Measurements from ENCODE around the gene PRKG1. TPM values are rescaled to one million over a fixed set of nuclear protein-coding genes. Genes with fewer than 3 reads are reported as not detected.

The PRKG1 gene
- total and polyA plus RNA-seq, 2 of the 4 experiments (the other 2 are of a cell fraction): 3.5 to 18.3 TPM

DNA sequence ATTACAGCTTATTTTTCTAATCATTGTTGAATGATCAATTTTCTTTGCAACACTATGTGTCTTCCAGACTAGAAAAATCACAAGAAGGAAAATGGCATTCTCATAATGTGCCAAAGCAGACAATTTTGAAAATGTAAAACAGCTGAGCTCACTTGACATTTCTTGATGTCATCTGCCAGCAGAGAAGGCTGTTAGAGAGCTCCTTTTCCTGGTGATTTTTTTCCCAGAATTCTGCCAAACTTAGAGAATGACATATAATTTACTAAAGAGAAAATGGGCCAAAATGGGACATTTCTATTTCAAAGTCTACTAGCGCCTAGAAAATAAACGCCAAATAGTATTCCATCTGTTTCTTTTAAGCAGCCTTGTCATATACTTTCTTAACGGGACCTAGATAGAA lies 714.0 kb downstream of the PRKG1 start:
- CTCF ChIA-PET: no interaction called here
- H3K27me3 ChIP-seq (ENCODE audit: control insufficient read depth, insufficient read depth, low read length): no peaks in the 10 kb centered on the region
- H4K8ac ChIP-seq (ENCODE audit: low read depth in 2 of 2, low read length in 2 of 2): no peak overlapping the region
- ATAC-seq (ENCODE audit: low read depth) (no peak), DNase-seq (no peak)
- WGBS, 2 experiments (ENCODE audit: extremely low coverage in 2 of 2, insufficient read length in 1 of 2): no CpG with 5 or more reads among the region's 3 CpGs
- H3K36me3 ChIP-seq (ENCODE audit: control insufficient read depth, insufficient read depth, low read length): no peaks in the 10 kb centered on the region
- no TSS peak for BruUV-seq (replicated peaks)
- H3K23ac ChIP-seq (ENCODE audit: low read depth, low read length): no peak overlapping the region
- H3K4me3 ChIP-seq (ENCODE audit: insufficient read depth, low read depth, low read length): no peak overlapping the region
- H3K18ac ChIP-seq (ENCODE audit: low read depth, low read length): no peak overlapping the region
- no peak overlapping the region for H2AK9ac ChIP-seq (replicated peaks; ENCODE audit: low read depth, low read length, poor library complexity)
- no peak overlapping the region for H3K9ac ChIP-seq (ENCODE audit: low read depth, low read length)
- no peak overlapping the region for H3K14ac ChIP-seq (replicated peaks; ENCODE audit: low read depth, low read length)
- POLR2A ChIA-PET (ENCODE audit: unreplicated experiment): no interaction called here
- no peak overlapping the region for H2AFZ ChIP-seq (replicated peaks; ENCODE audit: low read length, poor library complexity)
- H4K91ac ChIP-seq (ENCODE audit: insufficient read depth, low read depth, low read length): no peak overlapping the region
- H2AK5ac ChIP-seq (ENCODE audit: low read depth, low read length): no peak overlapping the region
- intact Hi-C loops (cut with micrococcal nuclease): no loop called here
- peaks cover 2% of the 10 kb centered on the region; the same call in 1 of the 2 replicates for H3K9me3 ChIP-seq (ENCODE audit: control insufficient read depth, insufficient read depth, low read length)
- no peak for TF ChIP-seq FOS (IDR thresholded peaks at IDR 0.05; ENCODE audit: low read depth, low read length)
- no peak for TF ChIP-seq CEBPB (IDR thresholded peaks at IDR 0.05; ENCODE audit: low read depth, low read length)
- no peak for TF ChIP-seq NFE2L2 (IDR thresholded peaks at IDR 0.05; ENCODE audit: low read depth, low read length)
- no peak for TF ChIP-seq ELK1 (IDR thresholded peaks at IDR 0.05; ENCODE audit: borderline replicate concordance, low read depth, low read length)
- no peak for TF ChIP-seq RFX5 (IDR thresholded peaks at IDR 0.05; ENCODE audit: low read depth, low read length)
- TF ChIP-seq SMC3 (IDR thresholded peaks at IDR 0.05; ENCODE audit: low read depth, low read length): no peak
- TF ChIP-seq CHD1 (IDR thresholded peaks at IDR 0.05; ENCODE audit: low read depth, low read length): no peak
- no peak for TF ChIP-seq POLR2A (IDR thresholded peaks at IDR 0.05; ENCODE audit: low read depth, low read length)
- TF ChIP-seq MAFK (IDR thresholded peaks at IDR 0.05; ENCODE audit: low read depth, low read length): no peak
- TF ChIP-seq MXI1 (IDR thresholded peaks at IDR 0.05; ENCODE audit: borderline replicate concordance, low read depth, low read length): no peak
- TF ChIP-seq BHLHE40 (IDR thresholded peaks at IDR 0.05; ENCODE audit: low read depth, low read length): no peak
- TF ChIP-seq MAZ (IDR thresholded peaks at IDR 0.05; ENCODE audit: borderline replicate concordance, low read depth, low read length): no peak
- no peak for TF ChIP-seq RCOR1 (IDR thresholded peaks at IDR 0.05; ENCODE audit: insufficient replicate concordance, low read length)
- no peak for TF ChIP-seq RAD21 (IDR thresholded peaks at IDR 0.05; ENCODE audit: low read length)
- TF ChIP-seq, protein P1, sequence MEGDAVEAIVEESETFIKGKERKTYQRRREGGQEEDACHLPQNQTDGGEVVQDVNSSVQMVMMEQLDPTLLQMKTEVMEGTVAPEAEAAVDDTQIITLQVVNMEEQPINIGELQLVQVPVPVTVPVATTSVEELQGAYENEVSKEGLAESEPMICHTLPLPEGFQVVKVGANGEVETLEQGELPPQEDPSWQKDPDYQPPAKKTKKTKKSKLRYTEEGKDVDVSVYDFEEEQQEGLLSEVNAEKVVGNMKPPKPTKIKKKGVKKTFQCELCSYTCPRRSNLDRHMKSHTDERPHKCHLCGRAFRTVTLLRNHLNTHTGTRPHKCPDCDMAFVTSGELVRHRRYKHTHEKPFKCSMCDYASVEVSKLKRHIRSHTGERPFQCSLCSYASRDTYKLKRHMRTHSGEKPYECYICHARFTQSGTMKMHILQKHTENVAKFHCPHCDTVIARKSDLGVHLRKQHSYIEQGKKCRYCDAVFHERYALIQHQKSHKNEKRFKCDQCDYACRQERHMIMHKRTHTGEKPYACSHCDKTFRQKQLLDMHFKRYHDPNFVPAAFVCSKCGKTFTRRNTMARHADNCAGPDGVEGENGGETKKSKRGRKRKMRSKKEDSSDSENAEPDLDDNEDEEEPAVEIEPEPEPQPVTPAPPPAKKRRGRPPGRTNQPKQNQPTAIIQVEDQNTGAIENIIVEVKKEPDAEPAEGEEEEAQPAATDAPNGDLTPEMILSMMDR (conservative IDR thresholded peaks at IDR 0.05; ENCODE audit: low read depth, low read length): no peak
- no peak for TF ChIP-seq USF2 (IDR thresholded peaks at IDR 0.05; ENCODE audit: low read depth, low read length)
- no peak overlapping the region for H2BK15ac ChIP-seq (ENCODE audit: low read depth, low read length)
- no peaks in the 10 kb centered on the region for H4K20me1 ChIP-seq (ENCODE audit: insufficient read depth, low read length)
- no peak overlapping the region for H3K4ac ChIP-seq (ENCODE audit: low read depth, low read length)
- no peak overlapping the region for H3K27ac ChIP-seq (ENCODE audit: insufficient read depth, low read length)
- no peak overlapping the region for H3K4me2 ChIP-seq (ENCODE audit: low read depth, low read length)
- in situ Hi-C loops (cut with MboI; ENCODE audit: low sequenced_read_pairs): no loop called here
- H3K79me1 ChIP-seq (ENCODE audit: low read depth in 1 of 2, low read length in 2 of 2): no peaks in the 10 kb centered on the region
- dilution Hi-C loops (cut with HindIII; ENCODE audit: low sequenced_read_pairs, unreplicated experiment): no loop called here
- H3K9me1 ChIP-seq (ENCODE audit: insufficient read depth, low read length): no peaks in the 10 kb centered on the region; the same call in 1 of the 2 replicates
- H2BK5ac ChIP-seq (ENCODE audit: low read depth, low read length, poor library complexity, severe bottlenecking): no peak overlapping the region
- no peak overlapping the region for H4K5ac ChIP-seq (ENCODE audit: low read depth, low read length)
- H2BK120ac ChIP-seq (ENCODE audit: low read depth, low read length): no peak overlapping the region
- no peak overlapping the region for H3K56ac ChIP-seq (ENCODE audit: extremely low read depth, insufficient read depth, low read length)
- H3K4me1 ChIP-seq (ENCODE audit: control insufficient read depth, insufficient read depth, low read length): peaks cover 5% of the 10 kb centered on the region
- no peak overlapping the region for H2BK20ac ChIP-seq (ENCODE audit: low read depth, low read length)
